BJ (cell line): ENCODE data around the gene CNR1. TPM values are rescaled to one million over a fixed set of nuclear protein-coding genes. Genes with fewer than 3 reads are reported as not detected.

Experiments
- CTCF ChIA-PET: fragments of 350-600 bp; formaldehyde crosslinking; extraction: SDS; loops from one replicate; lab custom pipeline; 2021; ENCODE audit warnings: antibody characterized with exemption, inconsistent platforms; lab: Yijun Ruan, JAX
- POLR2A ChIA-PET: fragments of 300-600 bp; sonication (Branson Sonifier 250); formaldehyde crosslinking; extraction: SDS; loops from one replicate; lab custom pipeline; 2021; ENCODE audit warnings: antibody characterized with exemption; lab: Charles Lee
- DNase-seq: peaks from one replicate; pipeline ENCODE4 v3.0.0-alpha.2; 2011; ENCODE audit warnings: low read depth
- H3K27me3 ChIP-seq: 2 replicates; pipeline ENCODE4 v1.6.0; 2011; ENCODE audit warnings: low read length; ENCODE audit not compliant: control insufficient read depth, insufficient read depth
- H3K36me3 ChIP-seq: 2 replicates; pipeline ENCODE4 v1.5.1; 2011; ENCODE audit warnings: low read length; ENCODE audit not compliant: control insufficient read depth, insufficient read depth
- H3K4me3 ChIP-seq: 2 replicates; pipeline ENCODE4 v1.5.1; 2011; ENCODE audit warnings: low read depth, mild to moderate bottlenecking, control low read depth, low read length
- polyA plus RNA-seq: library from polyadenylated mRNA; depleted of rRNA; stranded (reverse); fragments of >200 nt; gene quantifications from 2 replicates; pipeline ENCODE4 v1.2.3, GENCODE V29; 2011
- TF ChIP-seq, protein P1 (sequence below): IDR thresholded peaks from 2 replicates; pipeline ENCODE4 v1.5.1; 2011; ENCODE audit warnings: low read depth, mild to moderate bottlenecking, control low read depth, inconsistent platforms, low read length, moderate library complexity; ENCODE audit not compliant: insufficient read depth

Gene CNR1
- polyA plus RNA-seq, 1 experiment = not detected

DNA sequence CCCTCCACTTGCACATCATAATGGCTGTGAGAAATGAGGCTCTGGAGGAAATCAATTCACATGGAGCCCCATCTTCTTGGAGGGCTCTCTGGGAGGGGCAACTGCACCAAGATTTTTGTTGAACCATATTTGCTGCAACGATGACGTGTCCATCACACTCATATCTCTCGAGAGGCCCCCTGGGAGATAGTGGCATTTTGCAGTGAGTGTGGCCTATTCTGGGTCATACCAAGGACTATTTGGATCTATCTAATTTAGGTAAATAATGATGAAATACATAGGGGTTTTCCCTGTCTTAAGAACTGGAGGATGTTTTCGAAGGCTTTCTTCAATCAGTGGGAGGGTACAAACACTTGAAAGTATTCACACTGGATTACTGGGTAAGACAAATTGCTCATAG is 31.6 kb downstream of the CNR1 start:
- POLR2A ChIA-PET = no interaction called here
- no peak for DNase-seq
- Histone ChIP-seq H3K27me3 (no peaks in the 10 kb centered on the region), H3K36me3 (no peaks in the 10 kb centered on the region), H3K4me3 (no peak overlapping the region)
- TF ChIP-seq, protein P1, sequence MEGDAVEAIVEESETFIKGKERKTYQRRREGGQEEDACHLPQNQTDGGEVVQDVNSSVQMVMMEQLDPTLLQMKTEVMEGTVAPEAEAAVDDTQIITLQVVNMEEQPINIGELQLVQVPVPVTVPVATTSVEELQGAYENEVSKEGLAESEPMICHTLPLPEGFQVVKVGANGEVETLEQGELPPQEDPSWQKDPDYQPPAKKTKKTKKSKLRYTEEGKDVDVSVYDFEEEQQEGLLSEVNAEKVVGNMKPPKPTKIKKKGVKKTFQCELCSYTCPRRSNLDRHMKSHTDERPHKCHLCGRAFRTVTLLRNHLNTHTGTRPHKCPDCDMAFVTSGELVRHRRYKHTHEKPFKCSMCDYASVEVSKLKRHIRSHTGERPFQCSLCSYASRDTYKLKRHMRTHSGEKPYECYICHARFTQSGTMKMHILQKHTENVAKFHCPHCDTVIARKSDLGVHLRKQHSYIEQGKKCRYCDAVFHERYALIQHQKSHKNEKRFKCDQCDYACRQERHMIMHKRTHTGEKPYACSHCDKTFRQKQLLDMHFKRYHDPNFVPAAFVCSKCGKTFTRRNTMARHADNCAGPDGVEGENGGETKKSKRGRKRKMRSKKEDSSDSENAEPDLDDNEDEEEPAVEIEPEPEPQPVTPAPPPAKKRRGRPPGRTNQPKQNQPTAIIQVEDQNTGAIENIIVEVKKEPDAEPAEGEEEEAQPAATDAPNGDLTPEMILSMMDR = no peak
- CTCF ChIA-PET = no interaction called here

DNA sequence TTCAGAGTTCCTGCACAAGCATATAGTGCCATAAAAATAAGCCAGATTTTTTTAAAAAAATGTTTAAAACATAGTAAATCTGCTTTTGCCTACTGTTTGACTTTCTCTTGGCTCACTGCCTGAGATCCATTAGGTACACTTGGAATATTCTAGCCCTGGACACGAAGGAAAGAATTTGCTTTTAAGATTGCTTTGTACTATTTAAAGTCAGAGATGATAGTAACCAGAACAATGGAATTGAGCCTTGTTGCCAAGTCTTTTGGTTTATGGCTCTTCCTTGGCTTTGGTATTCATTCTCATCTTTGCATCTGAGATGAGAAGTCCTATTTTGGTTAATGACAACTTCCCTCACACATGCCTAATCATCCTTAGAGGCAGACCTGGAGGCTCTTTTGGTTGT is 32.4 kb downstream of the CNR1 start:
- no peaks in the 10 kb centered on the region for H3K27me3 ChIP-seq
- no peak for DNase-seq
- POLR2A ChIA-PET = no interaction called here
- CTCF ChIA-PET = interaction anchor here (1.0 kb wide), 1 partner anchor 14 kb away, joined by 4 read pairs; no protein-coding TSS in a partner anchor
- no peaks in the 10 kb centered on the region for H3K36me3 ChIP-seq
- TF ChIP-seq, protein P1 = no peak
- no peak overlapping the region for H3K4me3 ChIP-seq

DNA sequence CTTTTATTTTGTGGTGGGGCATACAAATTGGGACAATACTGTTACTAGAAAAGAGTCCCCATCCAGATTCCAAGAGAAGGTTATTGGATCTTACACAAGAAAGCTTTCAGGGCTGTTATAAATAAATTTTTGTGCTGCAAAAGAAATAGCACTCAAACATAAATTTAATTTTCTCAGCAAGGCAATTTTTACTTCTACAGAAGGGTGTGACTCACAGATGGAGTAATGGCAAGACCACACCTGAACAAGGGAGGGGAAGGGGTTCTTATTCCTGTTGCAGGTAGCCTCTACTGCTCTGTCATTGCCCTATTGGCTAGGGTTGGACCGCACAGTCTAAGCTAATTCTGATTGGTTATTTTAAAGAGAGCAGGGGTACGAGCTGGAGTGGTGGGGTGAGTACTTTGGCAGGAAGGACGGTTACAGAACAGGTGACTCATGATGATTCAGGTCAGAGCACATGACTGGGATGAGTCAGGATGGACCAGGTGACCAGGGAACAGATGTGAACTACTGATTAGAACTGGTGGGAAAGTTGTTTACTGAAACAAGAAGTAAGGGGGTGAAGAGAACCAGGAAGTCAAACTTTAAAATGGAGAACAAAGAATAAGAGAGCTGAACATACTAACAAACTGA is 41.1 kb downstream of the CNR1 start:
- H3K36me3 ChIP-seq = no peaks in the 10 kb centered on the region
- ChIA-PET CTCF (no interaction called here), POLR2A (no interaction called here)
- no peak overlapping the region for H3K4me3 ChIP-seq
- TF ChIP-seq, protein P1 = no peak
- H3K27me3 ChIP-seq = no peaks in the 10 kb centered on the region
- no peak for DNase-seq

DNA sequence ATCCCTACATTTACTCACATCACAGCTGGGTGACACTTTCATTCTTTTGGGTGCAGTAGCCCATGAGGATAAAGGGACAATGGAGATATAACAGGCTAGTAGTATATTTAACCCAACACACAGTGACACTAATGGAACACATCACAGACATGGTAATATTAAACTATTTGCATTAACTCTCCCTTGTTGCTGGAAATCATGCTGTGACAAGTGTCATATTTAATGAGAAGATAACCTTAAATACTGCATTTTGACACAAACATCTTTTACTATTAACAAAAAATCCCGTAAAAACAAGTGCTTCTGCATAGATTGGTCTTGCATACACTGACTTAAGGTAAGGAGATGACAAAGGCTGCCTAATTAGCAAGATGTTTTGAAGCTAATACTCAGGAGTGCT is 45.5 kb downstream of the CNR1 start:
- Histone ChIP-seq H3K36me3 (no peaks in the 10 kb centered on the region), H3K27me3 (no peaks in the 10 kb centered on the region), H3K4me3 (no peak overlapping the region)
- TF ChIP-seq, protein P1 = no peak
- no peak for DNase-seq
- ChIA-PET CTCF (interaction anchor here (1.8 kb wide), 1 partner anchor 10 kb away, joined by 4 read pairs; no protein-coding TSS in a partner anchor), POLR2A (no interaction called here)

DNA sequence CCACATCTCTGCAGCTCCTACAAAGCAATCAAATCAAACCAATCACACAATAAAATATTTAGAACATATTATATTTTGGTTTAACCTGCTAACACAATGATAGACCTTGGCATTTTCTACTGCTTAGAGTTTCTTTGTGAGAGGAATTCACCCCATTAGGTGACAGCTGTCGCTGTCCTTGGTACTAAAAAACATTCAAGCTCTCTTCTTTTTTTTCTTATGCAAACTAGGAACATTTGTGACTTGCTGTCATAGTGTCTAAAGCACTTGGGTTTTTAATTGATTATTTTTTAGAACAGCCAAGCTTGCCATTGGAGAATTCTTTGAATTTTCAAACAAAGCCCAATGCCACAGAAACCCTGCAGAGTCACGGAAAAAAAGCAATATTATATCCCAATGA is 46.4 kb downstream of the CNR1 start:
- ChIA-PET POLR2A (interaction anchor here (0.5 kb wide), 1 partner anchor 759 kb away, joined by 4 read pairs; no protein-coding TSS in a partner anchor), CTCF (interaction anchor here (1.1 kb wide), 1 partner anchor 11 kb away, joined by 5 read pairs; no protein-coding TSS in a partner anchor)
- DNase-seq = no peak
- Histone ChIP-seq H3K36me3 (no peaks in the 10 kb centered on the region), H3K4me3 (no peak overlapping the region), H3K27me3 (no peaks in the 10 kb centered on the region)
- TF ChIP-seq, protein P1 = no peak
